Activated gamma-delta T cell (primary cell): ENCODE results near the gene HHEX.
"Not testable (repeated sequence)": the region's sequence is repeated elsewhere in the genome, so short reads cannot be mapped to it uniquely, and the experiment has no call there.

ENCODE experiments used
- DNase-seq: peaks from one replicate; lab custom pipeline; 2025; lab: John Stamatoyannopoulos, UW

Gene HHEX

GRCh38 chr10:92734301-92734700 lies 44.5 kb downstream of the HHEX start:
- no peak for DNase-seq

DNA sequence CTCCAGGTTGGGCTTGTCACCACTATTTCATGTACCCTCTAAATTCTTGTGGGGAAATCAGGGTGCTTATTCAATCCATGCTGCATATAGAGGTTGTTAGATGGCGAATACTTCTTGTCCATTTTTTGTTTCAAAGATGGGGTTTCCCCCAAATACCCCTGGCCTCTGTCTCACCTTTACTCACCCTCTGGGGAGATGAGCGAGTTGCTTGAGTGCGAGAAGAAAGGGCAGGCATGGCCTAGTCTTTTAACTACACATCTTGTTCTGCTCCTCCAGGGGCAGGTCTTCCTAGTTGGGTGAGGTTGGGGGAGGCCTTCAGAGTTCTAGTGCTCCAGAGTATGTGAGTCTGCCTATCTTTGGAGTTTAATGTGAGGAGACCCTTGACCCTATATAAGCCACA lies 46.2 kb downstream of the HHEX start:
- DNase-seq, result no peak

DNA sequence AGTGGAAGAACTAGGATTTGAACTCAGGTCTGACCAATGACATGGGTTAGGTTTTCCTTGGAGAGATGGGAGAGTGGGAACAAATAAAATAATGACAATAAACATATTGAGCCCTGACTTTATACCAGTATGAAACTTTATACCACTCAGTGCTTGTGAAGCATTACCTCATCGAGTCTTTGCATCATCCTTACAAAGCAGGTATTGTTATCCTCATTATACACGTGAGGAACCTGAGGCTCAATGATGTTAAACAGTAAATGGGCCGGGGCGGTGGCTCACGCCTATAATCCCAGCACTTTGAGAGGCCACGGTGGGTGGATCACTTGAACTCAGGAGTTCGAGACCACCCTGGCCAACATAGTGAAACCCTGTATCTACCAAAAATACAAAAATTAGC lies 47.7 kb downstream of the HHEX start:
- DNase-seq, result no peak

GRCh38 chr10:92740762-92741161 lies 51.0 kb downstream of the HHEX start:
- DNase-seq, result no peak

DNA sequence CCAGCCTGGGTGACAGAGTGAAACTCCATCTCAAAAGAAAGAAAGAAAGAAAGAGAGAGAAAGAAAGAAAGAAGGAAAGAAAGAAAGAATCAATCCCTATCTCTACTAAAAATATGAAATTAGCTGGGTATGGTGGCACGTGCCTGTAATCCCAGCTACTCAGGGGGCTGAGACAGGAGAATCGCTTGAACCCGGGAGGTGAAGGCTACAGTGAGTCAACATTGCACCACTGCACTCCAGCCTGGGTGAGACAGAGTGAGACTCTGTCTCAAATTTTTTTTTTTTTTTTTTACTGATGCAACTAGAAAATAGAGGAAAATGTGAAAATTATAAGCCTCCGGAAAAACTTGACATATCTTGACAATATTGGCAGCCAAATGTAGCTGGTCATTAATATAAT lies 52.0 kb downstream of the HHEX start:
- DNase-seq, result not testable (repeated sequence)

DNA sequence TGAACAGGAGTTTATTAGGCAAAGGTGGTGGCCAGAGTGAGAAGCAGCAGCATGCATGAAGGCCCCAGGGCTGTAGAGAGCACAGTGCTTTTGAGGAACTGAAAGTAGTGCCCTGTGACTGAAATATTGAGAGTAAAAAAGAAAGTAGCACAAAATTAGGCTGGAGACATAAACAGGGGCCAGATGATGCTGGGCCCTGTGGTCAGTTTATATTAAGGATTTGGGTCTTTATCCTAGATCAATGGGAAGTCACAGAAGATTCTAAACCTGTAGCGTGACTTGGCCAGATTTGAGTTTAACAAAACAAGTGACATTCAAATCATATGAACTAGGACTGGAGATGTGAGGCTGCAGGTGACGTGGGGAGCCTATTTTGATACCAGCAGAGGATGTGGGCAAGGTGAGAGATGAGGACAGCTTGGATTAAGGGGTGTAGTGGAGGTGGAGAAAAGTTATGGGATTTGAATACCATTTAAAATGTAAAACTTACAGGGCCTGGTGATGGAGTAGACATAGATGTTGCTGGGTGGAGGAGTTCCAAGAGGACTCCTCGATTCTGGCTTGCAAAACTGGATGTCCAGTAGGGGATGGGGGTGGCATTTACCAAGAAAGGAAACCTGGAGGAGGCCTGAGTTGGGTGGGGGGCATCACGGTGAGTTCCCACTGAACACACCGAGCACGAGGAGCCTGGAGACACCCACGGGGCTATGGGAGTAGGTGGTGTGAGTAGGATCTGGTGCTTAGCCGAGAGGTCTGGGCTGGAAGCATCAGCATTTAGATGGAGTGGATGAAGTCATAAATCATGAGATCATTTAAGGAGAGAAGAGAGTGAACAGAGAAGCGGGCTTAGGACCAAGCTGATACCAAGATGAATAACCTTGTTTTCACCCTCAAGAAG lies 52.8 kb downstream of the HHEX start:
- no peak for DNase-seq
